DMS 273 treated with DMSO at 0.1 percent for 48 hours (cell line): Measurements from ENCODE around the gene RNF4.
"Not testable (repeated sequence)": the region's sequence is repeated elsewhere in the genome, so short reads cannot be mapped to it uniquely, and the experiment has no call there.

Source experiments
- DNase-seq: peaks from one replicate; lab custom pipeline; 2025; lab: John Stamatoyannopoulos, UW

The RNF4 gene

DNA sequence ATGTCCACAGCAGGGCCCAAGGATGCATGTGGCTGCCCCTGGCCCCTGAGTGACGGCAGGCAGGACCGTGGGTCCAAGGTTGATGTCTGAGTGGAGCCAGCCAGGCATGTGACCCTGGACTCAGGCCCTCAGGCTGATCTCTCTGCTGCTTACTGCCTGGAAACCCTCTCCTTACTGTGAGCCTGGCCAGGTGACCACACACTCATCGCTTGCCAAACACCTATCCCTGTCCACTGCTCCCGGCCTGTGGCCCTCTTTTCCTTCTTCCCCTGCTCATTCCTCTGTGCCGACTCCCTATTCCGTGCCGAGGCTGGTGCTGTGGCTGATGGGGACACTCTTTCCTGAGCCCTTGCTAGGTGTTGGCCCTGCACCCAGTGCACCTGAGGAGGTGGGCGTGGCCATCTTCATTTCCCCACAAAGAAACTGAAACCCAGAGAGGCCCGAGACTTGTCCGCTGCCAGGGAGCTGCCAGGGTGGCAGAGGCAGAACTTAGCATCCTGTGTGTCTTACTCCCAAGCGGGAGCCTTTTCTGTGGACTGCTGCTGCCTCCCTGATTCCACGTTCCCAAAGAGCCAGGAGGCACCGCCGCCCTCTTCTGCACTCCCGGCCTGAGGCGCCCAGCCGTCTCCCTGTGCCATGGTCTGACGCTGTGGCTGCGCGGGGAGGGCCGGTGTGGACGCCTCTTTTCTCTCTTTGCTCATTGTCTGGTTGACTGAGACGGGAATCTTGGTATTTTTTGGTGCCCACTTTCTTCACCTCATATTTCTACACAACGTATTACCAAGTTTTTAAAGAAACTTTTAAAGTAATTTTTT, 11.2 kb upstream of the RNF4 start:
- DNase-seq: no peak

DNA sequence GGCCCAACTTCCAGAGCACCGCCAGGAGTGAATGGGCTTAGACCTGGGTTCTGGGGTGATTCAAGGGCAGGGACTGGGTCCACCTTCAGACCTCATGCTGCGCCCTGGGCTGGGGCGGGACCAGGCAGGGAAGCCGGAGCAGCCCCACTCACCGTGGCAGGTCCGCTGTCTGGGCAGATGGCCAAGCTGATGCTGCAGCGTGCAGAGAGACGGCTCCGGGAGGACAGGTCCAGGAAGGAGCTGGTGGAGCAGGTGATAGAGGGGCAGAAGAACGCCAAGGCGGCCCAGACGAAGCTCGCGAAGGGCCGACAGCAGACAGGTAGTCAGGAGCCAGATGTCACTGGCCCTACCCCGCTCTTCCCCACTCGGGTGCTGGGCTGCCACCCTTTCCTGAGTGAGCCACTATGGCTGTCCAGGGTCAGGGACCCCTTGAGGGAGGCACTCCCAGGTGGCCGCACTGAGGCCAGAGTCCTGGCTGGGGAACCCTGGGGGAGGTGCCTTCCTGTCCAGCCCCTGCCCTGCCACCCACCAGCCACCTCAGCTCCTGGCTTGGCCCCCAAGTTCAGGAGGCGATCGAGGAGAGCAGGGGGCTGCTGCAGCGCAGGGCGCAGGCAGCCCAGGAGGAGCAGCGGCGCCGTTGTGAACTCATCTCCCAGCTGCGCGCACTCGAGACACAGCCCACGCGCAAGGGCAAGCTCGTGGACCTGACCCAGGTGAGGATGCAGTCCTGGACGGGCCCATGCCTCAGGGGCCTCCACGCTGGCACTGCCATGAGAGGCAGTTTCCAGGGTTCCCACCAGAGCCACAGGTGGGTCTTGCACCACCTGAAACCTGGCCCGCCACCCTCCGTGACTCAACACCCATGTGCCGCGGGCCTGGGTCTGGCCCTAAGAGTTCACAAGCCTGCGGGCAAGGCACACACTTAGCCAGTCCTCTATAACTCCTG, 10.1 kb upstream of the RNF4 start:
- no peak for DNase-seq

DNA sequence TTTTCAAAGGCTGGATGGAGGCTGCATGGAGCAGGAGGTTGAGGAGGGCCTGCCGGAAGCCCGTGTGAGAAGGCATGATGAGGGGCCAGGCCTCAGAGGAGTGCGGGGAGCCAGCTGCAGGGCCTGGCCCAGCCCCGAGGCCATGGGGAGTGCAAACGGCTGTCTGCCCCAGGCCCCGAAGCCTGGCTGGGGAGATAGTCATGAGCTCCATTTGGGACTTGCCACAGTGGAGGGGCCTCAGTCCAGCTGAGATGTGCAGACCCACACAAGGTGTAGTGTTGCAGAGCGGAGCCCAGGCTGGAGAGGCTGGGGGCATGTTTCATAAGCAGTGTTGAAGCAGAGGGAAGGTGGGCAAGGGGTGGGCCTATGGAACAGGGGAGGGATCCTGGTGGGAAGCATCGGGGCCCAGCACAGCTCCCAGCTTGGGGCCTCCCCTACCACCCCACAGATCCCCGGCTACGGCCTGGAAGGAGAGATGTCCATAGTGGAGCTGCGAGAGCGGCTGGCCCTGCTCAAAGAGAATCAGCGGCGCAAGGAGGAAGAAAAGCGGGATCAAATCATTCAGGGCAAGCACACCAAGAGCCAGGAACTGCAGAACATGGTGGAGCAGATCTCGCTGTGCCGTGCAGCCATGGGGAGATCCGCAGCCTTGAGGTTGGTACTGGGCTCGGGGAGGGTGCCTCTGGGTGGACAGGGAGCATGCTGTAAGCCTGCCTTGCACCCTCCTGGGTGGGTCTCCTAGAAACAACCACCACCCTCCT, 9.1 kb upstream of the RNF4 start:
- no peak for DNase-seq

DNA sequence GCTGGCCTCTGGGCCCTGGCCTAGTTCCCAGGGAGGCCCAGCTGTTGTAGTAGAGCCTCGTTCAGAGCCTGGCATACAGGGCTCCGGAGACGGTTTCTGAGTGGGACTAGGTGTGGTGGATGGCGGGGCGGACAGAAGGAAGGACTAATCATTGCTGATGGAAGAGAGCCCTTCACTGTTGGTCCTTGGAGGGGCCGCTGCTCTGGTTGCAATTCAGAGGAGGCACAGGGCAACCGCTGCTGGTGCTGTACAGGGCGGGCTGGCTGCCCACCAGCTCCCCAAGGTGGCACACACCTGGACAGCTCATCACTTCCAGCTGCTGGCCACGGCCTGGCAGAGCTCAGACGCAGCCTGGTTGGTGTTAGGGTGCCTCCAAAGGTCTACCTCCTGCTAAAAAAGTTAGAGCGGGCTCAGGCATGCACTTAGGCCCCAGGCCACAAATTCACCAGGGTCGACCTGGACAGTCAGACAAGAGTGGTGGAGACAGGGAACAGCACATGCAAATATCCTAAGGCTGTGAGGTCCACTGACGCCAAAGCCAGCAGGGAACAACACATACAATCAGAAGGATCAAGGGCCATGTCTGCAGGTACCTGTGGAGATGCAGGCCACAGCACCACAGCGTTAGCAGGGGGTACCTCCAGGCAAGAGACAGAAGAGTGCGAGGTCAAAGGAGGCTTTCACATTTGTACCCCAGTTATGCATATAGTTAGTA, 7.5 kb upstream of the RNF4 start:
- no peak for DNase-seq

DNA sequence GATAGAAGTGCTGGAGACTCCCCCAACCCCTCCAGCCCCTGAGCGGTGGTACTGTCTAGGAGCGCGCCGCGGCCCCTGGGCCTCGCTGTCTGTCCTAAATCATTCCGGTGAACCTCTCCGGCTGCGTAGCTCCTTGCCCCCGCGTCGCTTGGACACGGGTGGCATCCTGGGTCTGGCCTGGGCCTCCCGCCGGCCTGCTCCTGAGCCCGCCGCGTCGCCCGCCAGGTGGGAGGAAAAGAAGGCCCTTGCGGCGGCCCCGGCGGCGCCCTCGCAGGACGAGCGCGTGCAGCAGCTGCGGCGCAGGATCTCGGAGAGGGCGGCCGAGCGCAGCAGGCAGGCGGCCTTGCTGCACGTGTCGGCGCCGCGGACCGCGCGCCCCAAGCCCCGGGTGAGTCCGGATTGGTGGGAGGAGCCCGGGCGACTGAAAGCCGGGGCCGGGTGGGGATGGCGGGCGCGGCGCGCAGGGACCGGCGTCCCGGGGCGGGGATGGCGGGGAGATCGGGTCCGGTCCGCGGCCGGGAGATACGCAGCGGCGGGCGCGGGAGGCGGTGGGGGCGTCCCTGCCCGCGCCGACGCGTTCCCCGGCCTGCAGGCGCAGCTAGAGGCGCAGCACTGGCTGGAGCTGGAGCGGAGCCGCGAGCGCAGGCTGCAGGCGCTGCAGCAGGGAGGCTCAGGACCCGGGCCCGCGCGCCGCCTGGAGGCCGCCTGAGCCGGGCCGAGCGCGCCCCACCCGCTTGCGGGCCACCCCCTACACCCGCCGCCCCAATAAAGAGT, 6.5 kb upstream of the RNF4 start:
- DNase-seq: no peak

DNA sequence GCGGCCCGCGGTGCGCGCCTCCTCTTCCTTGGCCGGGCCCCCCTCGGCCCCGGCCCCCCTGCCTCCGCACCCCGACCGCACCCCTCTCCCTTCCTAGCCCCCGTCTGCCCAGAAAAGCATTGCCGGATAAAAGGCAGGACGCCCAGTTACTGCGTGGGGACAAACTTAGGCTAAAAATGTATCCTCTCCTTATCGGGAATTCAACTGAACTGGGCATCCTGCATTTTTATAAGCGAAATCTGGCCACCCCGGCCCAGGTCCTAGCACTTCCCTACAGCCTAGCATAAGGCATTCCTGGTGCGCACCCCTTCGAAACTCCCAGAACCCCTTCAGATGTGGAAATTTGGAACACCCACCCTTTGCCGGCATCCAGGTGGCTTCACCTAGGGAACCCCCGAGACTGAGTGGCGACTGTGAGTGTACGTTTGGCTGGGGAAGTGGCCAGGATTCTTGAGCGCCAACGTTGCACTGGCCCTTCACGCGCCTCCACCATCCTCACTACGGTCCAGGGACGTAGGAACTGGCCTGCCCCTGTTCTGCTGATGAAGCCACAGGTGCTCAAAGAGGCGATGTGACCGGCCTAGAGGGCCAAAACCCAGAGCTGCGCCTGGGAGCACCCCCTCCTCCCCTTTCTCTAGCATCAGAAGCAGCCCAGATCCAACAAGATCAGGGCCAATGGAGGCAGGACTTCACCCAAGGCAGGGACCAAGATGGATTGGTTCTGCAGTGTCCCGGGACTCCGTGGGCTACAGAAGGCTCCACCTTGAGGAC, 5.7 kb upstream of the RNF4 start:
- DNase-seq: no peak

DNA sequence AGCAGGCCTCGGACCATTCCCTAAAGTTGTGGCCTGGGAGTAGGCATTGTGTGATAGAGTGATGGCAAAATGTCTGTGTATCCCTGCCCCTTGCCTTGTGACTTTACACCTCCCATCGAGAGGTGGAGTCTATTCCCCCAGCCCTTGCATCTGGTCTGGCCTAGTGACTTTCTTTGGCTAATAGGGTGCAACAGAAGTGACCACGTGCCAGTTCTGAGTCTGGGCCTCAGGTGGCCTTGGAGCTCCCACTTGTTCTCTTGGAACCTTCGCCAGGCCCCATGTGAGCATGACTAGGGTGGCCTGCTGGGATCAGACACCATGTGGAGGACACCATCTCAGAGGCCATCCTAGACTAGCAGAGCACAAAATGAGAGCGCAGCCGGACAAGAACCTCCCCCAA, 3.9 kb upstream of the RNF4 start:
- DNase-seq: no peak

DNA sequence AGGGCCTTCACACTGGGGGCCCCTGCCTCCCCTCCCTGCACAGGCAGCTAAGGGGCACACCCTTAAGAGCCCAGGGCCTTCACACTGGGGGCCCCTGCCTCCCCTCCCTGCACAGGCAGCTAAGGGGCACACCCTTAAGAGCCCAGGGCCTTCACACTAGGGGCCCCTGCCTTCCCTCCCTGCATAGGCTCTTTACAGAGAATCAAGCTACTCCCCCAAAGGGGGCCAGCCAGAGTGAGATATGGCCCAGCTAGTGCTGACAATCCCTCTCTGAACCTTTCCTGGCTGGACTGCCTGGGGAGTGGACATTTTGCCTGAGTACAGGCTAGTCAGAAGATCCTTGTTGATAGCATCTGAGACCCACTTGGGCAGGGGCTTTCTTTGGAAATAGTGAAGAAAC, 3.4 kb upstream of the RNF4 start:
- not testable (repeated sequence) for DNase-seq

DNA sequence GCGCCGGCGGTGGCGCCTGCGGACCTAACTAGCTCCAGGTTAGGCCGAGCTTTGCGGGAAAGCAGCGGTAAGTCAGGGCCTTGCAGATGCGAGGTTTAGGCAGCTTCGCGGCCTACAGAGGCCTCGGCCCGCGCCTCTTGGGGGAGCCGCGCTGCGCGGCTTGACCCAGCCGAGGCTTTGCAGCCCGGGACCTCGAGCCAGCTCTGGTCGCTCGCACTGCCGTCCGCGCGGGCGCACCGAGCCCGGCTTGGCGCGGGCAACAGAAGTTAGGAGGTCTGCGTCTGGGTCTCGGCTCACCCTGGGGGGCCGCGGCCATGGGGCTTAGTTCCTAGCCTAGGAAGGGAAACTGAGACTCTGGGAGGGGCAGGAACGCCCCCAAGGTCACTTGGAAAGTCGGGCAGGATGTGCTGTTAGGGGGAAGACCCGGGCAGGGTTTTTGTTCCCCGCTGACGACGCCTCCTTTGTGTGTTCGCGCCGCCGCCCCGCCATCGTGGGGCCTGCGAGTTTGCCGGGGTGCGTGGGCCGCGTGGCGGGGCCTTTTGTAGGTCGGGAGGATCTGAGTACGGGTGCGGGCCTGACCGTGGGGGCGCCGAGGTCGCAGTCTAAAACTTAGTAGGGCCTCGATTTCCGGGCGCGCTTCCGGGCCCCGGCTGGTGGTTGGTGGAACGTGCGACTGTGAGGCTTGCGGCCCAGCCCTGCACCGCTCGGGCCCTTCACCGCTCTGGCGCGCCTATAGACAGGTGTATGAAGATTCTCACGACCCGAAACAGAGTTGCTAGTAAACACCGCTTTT, 482 bp downstream of the RNF4 start:
- no peak for DNase-seq

DNA sequence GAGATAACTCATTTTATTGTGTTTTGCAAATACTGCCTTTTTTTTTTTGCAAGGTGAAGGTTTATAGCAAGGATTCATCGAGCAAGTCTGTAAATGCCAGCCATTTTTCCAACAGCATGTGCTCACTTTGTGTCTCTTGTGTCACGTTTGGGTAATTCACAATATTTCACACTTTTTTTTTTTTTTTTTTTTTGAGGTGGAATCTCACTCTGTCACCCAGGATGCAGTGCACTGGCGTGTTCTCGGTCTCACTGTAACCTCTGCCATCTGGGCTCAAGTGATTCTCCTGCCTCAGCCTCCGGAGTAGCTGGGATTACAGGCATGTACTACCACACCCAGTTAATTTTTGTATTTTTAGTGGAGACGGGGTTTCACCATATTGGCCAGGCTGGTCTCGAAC, 1.9 kb downstream of the RNF4 start:
- DNase-seq: no peak

DNA sequence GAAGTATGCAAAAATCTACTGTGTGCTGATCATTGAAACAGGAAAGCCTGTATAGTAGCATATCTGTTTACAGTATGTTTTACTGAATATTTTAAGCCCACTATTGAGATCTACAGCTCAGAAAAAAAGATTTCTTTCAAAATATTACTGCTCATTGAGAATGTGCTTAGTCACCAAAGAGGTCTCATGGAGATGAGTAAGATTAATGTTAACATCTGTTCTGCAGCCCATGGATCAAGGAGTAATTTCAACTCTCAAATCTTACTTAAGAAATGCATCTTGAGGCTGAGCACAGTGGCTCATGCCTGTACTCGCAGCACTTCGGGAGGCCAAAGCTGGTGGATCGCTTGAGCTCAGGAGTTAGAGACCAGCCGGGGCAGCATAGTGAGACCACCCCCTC, 3.3 kb downstream of the RNF4 start:
- DNase-seq: no peak

DNA sequence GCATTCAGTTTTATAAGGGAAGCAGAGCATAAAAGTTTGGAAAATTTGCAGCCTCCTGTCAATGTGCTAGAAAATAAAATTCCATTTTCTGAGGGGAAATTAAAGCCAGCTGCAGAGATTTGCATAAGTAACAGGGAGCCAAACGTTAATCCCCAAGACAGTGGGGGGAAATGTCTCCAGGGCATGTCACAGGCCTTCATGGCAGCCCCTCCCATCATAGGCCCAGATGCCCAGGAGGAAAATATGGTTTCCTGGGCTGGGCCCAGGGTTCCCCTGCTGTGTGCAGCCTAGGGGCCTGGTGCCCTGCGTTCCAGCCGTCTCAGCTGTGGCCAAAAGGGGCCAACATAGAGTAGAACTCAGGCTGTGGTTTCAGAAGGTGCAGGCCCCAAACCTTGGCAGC, 9.3 kb downstream of the RNF4 start:
- DNase-seq: no peak

DNA sequence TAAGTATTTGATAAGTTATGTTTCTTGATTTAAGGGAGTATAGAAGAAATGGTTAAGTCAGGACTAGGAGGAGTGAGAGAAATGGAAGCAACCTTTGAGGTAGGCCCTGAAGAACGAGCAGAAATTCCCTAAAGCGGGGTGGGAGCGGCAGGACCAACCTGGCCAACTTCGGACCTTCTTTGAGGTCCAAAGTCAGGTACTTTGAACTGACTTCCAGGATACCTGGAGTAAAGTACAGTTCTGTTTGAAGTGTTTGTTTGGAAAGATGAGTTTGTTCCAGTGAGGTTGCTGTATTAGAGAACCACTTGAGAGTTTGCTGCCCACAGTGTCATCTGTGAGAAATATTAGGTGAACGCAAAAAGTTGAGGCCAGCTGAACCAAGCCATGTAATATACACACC, 11.7 kb downstream of the RNF4 start:
- DNase-seq: no peak

DNA sequence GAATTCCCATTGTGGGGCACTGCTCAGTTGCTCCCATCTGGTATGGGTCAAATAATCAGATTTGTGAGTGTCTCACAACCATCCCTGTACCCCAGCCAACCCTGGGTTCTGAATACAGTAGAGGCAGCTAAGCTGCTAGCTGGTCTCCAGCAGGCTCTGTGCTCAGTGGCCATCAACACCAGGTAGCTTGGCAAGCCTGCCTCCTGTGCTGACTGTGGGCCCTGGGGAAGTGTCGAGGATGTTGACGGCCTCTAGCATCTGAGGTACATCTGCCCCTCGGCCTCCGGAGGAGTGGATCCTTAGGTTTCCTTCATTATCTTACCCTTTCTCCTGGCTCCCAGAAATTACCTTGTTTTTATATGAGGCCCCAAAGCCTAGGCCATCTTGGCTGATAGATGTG, 13.3 kb downstream of the RNF4 start:
- no peak for DNase-seq

DNA sequence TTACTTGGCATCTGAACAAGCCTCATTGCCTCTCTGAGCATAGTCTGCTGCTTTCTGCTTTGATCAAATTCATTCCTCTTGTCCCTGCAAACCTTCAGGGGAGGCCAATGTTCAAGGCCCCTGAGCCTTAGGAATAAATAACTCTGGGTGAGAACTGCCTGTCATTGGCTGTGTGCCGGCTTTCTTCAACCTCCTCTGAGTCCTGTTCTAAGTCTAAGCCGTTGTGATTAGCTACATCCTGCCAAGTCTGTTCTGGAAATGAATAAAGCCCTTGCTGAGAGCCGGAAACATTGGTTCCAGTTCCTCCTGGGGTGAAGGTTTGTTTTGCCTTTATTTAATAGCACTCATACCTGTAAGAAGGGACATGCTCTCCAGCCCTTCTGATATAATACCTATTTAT, 13.8 kb downstream of the RNF4 start:
- DNase-seq: no peak

DNA sequence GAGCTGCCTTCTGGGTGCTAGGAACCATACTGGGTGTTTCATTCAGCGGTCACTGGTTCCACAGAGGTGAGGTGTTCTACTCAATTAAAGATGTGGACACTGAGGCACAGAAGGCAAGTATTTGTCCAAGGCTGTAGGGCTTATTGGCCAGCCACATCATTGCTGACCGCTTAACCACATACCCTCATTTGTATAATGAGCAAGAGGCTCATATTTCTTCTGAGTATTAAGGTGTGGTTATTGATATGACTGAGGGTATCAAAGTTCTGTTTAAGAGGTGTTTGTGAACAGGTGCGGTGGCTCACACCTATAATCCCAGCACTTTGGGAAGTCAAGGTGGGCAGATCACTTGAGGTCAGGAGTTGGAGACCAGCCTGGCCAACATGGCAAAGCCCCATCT, 14.3 kb downstream of the RNF4 start:
- DNase-seq: no peak

DNA sequence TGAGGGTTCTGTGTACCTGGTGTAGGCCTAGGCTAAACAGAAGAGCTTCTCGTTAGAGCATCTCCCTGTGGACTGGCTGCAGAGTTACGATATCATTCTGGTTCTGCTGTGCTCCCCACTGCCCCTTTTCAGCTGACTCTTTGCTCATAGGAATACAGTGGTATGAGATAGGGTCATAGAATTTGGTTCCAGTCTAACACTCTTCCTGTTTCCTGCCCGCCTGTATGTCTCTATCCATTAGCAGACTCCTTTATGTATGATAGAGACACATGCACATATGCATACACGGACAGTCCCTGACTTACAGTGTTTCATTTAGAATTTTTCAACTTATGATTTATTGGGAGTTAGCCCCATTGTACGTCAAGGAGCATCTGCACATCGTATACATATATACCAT, 15.3 kb downstream of the RNF4 start:
- DNase-seq: no peak

DNA sequence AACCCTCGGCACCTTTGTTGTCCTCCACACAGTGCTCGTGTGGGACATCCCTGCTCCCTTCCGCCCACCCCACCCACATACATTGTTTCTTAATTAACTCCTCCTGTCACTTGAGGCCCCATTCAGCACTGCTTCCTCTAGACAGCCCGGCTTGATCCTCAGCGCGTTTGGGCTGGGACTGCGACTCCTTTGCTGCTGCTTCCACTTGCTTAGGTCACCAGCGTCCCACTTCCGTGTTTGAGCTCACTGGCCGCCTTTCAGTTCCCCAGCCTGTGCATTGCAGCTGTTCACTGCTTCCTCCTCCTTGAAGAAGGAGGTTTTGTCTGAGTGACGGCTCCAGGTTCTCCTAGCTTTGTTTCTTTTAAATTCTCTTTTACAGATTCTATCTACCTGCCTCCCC, 16.1 kb downstream of the RNF4 start:
- DNase-seq: no peak

DNA sequence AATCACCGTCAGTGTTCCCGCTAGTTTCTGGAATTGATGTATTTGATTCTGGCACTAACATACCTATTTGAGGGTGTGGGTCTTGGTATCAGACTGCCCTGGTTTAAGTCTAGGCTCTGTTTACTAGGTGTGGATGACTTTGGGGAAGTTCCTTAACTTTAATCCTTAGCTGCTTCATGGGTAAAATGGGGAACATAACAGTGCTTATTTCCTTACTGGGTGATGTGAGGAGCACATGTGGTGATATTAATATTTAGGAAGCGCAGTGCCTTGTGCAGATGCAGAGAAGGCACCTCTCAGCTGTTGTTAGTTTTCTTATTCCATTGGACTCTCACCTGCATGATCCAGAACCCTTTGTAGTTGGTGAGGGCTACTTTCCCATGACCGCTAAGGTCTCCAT, 17.1 kb downstream of the RNF4 start:
- DNase-seq: no peak

DNA sequence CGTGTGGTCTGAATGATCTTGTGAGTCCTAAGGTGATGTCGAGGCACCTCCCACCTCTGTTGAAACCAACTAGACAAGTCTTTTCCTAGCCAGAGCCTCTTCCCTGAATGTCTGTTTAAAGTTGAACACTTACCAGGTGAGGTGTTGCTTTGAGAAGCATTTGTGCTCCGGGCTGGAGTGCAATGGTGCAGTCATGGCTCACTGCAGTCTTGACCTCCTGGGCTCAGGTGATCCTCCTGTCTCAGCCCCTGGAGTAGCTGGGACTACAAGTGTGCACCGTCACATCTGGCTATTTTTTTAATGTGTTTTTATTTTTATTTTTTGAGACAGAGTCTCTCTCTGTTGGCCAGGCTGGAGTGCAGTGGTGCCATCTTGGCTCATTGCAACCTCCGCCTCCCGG, 18.1 kb downstream of the RNF4 start:
- DNase-seq: no peak
